Raji (cell line): ENCODE results near the gene FIBCD1.

Experiments used
- POLR2A ChIP-seq: IDR thresholded peaks from 2 replicates; pipeline ENCODE4 v1.6.1; 2011; ENCODE audit warnings: low read depth, low read length, control low read depth; ENCODE audit not compliant: insufficient read depth

FIBCD1 gene

DNA sequence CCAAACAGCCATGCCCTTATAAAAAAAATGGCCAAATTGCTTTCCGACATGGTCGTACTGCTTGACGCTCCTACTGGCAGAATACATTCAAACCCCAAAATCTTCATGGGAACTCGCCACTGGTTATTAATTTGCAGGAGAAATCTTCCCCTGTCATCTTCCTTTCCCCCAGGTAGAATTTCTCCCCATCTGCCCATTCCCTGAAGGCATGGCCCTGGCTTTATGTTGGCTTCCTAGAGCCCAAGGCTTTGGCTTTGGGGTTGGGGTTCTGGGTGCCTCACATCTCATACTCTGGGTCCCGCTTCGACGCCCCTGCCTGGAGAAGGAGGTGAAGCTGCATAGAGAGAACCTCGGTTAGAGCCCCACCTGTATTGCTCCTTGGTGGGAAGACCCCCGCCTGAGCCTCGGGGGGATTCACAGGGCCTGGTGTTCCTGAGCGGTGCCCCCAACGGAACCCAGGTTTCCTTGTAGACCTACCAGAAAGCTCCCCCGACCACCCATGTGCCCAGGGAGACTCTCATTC lies 8.6 kb upstream of the FIBCD1 start:
- TF ChIP-seq POLR2A: no peak

DNA sequence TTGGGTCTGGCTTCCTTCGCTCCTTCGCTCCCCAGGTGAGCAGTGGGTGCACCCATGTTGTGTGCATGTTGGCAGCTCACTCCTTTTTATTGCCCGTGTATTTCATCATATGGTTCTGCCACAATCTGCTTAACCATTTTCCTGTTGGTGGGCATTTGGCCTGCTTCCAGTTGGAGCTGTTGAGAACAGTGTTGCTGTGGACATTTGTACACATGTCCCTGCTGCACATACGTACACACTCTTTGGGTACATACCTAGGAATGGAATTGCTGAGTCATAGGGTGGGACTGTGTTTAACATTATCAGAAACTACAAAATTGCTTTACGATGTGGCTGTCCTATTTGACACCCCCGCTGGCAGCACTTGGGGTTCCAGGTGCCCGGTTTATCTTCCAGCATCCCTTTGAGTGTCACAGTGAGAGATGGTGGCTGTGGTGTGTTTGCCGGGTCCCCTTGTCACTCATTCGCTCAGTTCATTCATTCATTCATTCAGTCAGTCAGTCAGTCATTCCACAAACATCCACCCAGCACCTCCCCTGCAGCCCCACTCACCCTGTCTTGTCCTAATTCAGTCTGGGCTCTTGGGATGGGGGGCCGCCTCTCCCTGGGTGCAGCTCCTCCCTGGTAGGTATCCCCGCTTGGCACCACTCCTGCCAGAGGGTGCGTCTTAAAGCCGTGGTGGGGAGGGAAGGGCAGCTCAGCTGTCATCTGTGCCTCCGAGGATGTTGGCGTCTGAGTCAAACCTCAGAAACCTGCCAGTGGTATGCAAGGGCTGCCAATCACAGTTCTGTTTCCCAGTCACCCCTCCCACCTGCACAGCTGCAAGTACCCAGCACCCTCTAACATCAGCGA lies 7.9 kb upstream of the FIBCD1 start:
- TF ChIP-seq POLR2A: no peak

DNA sequence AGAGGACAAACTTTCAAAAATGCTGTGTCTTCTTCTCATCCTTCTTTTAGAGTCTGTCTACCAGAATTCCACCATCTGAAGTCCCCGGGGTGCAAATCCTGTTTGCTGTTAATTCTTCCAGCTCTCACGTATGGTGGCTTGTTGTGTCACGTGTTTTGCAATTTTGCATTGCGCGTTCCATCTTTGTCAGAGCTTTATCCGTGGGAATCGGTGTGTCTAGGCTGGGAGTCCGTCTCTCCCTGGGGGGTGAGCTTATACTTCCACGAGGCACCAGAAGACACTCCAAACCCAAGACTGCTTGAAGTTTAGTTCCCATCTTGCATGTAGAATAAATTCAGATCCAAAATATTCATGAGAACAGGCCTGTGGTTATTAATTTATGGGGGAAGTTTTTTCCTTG lies 6.1 kb upstream of the FIBCD1 start:
- TF ChIP-seq POLR2A: no peak

DNA sequence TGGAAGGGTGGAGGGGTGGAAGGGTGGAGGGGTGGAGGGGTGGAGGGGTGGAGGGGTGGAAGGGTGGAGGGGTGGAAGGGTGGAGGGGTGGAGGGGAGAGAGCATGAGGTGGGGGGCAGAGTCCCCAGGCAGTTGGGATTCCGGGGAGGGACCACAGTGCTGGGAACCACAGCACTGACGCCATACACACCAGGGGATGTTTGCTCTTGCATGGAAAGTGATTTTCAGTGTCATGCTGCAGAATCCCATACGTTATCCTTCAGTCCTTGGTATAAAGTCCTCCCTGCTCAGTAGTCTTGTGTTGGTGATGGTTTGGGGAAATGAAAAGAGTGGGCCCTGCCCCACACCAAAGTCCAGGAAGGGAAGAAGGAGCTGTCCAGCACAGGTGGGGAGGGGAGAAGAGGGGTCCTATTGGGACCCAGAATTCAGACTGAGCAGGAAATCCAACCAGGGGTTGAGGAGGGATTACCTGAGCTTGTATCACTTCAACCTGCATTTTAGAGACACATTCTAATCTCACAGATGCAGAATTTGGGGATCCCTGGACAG lies 5.5 kb upstream of the FIBCD1 start:
- TF ChIP-seq POLR2A: no peak

DNA sequence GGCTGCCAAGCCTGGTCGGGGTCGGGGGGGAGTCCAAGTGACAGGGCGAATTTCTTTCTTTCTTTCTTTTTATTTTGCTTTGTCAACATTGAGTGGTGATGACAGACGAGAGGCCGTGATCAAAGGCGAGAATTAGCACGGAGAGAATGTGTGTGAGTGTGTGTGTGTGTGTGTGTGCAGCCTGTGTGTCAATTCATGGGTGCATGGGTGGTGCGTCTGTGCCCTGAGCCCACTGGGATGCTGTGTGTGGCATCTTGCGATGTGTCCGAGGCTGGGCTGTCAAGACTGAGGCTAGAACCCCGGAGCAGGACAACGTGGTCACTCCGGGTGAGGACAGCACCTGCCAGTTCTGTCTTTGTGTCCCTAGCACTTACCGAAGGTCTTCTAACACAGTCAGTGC lies 4.7 kb upstream of the FIBCD1 start:
- TF ChIP-seq POLR2A: no peak

DNA sequence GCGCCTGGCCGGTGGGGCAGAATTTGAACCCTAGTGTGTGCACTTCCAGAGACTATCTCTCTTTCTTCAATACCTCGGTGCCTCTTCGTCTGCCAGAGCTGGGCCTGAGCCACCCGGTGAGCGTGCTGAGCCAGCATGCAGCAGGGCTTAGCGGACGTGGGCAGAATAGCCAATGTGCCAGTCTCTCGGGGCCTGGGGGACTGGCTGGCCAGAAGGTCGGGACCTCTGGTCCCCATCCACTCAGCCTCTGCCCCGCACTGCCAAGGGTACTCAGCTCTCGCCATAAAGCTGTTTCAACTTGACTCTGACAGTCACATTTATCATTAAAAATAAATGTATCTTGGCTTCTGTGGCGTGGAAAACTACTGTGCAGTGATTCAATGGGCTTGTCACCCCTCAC lies 4.2 kb upstream of the FIBCD1 start:
- no peak for TF ChIP-seq POLR2A

DNA sequence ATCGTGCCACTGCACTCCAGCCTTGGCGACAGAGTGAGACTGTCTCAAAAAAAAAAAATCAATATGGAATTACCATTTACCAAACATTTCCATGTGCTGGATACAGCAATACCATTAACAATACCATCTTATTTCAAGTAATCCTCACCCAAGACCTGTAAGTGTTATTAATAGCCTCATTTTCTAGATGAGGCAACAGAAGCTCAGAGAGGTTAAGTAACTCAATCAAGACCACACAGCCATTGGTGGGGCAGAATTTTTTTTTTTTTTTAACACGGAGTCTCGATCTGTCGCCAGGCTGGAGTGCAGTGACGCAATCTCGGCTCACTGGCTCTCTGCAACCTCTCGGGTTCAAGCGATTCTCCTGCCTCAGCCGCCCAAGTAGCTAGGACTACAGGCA lies 3.6 kb upstream of the FIBCD1 start:
- no peak for TF ChIP-seq POLR2A

DNA sequence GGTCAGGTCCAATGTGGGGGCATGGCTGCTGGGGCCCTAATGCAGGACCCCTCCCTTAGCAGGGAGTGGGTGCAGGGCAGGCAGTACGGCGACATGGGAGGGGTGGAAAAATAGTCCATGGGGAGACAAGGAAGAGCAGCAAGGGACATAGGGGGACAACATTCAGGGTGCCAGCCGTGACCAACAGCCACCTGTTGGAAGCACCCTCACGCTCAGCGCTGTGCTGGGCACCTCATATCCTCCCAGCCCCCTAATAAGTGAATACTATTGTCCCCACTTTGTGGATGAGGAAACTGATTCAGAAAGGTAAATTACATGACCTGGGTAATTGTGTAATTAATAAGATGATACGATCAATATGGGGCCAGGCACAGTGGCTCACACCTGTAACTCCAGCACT lies 3.0 kb upstream of the FIBCD1 start:
- TF ChIP-seq POLR2A: no peak

DNA sequence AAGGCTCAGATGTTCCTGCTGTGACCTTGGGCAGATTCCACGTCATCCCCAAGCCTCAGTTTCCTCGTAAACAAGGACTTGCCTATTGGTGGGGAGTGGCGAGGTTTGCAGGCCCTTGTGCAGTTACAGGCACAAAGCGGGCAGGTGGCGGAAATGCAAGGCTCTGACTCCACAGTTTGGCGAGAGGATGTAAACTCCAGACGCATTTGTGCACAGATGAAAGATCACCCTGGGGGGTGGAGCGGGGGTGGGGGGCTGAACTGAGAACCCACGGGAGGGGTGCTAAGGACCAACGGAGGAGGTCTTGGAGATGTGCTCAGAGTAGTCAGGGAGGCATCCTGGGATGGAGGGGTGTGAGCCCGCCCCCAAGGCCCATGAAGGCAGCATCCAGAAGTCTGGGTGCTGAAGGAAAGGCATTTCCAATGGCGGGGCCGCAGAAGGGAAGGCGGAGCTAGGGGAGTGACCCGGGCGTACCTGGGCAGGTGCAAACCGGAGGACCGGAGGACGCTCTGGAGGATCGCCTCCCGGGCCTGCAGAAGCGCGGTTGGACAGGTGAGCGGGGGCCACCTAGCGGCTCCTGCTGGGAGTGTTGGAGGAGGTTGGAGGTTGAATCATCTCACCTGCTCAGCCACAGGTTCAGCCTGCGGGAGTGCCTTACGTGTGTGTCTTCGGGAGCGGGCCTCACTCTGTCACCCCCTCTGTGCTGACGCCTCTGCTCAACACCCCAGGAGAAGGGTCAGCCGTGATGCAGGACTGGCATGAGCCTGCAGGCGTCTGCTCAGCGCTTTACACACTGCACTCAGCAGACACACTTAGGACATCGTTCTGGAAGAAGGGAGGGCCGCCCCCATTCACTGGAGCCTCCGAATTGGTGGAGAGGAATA lies 1.9 kb upstream of the FIBCD1 start:
- TF ChIP-seq POLR2A: no peak

DNA sequence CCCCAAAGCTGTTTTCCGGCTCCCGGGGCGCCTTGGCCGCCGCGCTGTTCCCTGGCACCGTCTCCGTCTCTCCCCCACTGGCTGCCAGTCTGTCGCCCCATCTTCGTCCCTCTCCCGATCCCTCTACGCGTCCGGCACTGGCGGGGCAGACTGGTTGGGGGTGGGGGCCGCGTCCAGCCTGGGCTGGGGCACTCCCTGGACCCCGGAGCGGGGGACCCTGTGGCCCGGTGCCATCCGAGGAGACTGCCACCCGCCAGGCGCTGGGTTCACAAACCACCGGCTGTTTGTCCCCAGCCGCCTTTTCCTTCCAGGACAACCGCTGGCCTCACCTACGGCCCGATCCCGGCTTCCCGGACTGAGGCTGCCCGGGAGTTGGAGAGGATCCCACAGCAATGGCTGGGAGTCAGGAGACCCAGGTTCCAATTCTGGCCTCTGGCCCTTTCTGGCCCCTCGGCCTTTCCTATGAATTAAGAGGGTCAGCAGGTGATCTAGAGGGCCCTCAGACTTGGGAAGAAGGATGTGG lies 1.0 kb upstream of the FIBCD1 start:
- TF ChIP-seq POLR2A: no peak

DNA sequence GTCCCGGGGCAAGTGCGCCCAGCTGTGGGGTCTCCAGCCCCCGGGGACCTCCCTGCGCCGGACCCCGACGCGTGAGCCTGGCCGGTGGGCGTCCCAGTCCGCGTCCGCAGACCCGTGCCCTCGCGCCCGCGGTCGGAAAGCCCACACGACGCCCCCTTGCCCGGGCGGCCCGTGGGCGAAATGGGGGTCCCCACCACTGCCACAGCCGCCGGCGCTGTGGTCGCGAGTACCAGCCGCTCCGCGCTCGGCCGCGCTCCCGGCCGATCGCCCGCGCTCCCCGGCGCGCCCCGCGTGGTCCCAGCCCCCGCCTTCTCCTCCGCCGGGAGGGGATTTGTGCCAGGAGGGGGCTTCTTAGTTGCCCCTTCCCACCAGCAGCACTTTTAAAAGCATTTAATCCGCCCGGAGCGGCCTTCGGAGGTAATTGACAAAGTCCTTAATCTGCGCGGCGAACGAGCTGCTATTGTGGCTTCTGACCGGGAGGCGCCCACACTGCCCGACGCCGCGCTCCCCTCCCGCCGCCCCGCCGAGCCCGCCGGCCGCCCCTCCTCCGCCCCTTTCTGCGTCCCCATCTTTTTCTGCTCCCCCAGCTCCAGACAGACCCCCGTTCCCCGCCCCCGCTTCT lies 469 bp upstream of the FIBCD1 start:
- no peak for TF ChIP-seq POLR2A

DNA sequence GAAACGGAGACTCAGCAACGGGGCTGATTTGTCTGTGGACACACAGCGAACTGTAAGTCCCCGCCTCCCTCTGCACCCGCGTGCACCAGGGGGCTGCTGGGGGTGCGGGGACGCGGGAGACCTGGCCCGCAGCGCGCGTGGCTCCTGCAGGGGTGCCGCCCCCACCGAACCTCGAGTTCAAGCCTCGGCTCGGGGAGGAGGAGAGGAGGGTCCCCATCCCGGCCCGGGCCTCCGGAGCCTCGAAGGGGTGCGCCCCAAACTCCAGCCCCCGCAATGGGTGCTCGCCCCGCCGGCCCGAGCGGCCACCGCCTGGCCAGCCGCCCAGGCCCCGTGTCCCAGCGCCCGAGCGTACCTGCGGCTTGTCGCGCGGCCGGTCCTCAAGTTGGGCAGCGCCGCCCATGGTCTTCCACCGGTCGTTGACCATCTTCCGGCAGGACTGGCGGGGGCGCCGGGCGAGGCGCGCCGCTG lies 829 bp downstream of the FIBCD1 start:
- TF ChIP-seq POLR2A: no peak

DNA sequence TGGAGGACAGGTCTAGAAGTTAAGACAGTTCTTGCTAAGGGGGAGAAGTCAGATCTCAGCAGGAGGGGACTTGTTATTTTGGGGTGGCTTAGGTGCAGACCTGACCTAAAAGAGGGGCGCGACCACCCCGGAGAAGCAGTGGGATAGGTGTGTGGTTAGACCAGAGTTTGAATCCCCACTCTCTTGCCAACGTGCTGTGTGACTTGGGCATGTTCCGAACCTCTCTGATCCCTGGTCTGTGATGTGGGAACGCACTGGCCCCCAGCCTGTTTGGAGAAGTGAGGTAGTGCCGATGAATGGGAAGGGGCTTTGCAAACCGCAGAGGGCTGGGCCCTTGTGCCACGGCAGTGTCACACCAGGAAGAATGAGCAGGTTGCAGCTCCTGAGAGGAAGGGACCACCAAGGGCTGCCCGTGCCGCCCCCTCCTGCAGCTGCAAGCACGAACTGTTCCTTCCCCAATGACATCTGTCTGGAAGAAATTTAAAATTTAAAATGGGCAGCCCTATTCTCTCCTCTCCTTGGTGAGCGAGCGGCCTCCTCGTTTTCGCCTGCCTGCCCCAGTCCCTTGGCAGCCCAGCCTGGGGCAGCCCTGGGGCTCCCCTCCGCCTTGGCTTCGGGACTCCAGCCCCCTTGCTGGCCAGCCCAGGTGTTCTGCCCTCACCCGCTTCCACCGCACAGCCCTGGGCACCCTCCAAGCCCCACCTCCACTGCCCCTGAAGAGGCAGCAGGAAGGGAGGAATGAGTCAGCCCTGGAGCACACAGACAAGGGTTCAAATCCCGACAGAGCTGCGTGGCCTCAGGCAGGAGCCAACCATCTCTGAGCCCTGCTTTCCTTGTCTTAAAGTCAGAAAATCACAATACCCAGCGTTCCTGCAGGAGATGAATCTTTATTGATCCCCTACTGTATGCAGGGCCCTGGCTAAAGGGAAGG lies 1.6 kb downstream of the FIBCD1 start:
- no peak for TF ChIP-seq POLR2A
